ENCODE results near the gene ZSWIM1. TPM values are rescaled to one million over a fixed set of nuclear protein-coding genes. Genes with fewer than 3 reads are reported as not detected.

ZSWIM1 gene
- total and polyA plus RNA-seq, 2 of the 4 experiments (the other 2 are of a cell fraction), result 4.2 to 10.0 TPM

DNA sequence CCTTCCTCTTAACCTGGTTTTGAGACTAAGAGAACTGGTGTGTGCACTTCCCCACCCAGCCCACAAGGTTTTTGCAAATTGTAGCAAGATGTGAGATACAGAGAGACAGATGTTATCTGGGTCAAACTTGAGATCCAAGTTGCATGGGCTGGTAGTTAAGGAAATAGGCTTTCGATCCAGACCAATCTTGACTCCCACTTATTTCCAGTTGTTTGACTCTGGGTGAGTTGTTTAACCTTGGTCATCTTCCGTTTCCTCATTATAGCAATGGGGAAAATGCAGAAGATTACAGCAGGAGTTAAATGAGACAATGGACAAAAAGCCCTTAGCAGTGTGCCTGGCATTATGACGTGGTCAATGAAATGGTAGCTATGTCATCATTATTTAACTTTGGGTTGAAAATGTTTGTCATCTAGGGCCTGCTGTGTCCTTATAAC, 45.7 kb upstream of the ZSWIM1 start:
- Histone ChIP-seq H2BK20ac (ENCODE audit: low read depth, low read length) (no peak overlapping the region), H4K20me1 (ENCODE audit: insufficient read depth, low read length) (no peaks in the 10 kb centered on the region), H2BK120ac (ENCODE audit: low read depth, low read length) (no peak overlapping the region), H4K91ac (ENCODE audit: insufficient read depth, low read depth, low read length) (no peak overlapping the region), H2AK5ac (ENCODE audit: low read depth, low read length) (no peak overlapping the region), H3K4ac (ENCODE audit: low read depth, low read length) (no peak overlapping the region), H3K79me1 (ENCODE audit: low read depth in 1 of 2, low read length in 2 of 2) (peaks cover 15 to 27% of the 10 kb centered on the region in 2 experiments), H3K36me3 (ENCODE audit: control insufficient read depth, insufficient read depth, low read length) (peaks cover 14% of the 10 kb centered on the region), H3K23ac (ENCODE audit: low read depth, low read length) (peak overlapping the region; percentile 68; the same call in 1 of the 2 replicates), H3K4me1 (ENCODE audit: control insufficient read depth, insufficient read depth, low read length) (peaks cover 18% of the 10 kb centered on the region), H3K9me1 (ENCODE audit: insufficient read depth, low read length) (peaks cover 17% of the 10 kb centered on the region), H3K14ac (replicated peaks; ENCODE audit: low read depth, low read length) (peak overlapping the region; percentile 1; the same call in 1 of the 2 replicates), H4K5ac (ENCODE audit: low read depth, low read length) (no peak overlapping the region), H4K8ac (ENCODE audit: low read depth in 2 of 2, low read length in 2 of 2) (peak overlapping the region in 1 of 2 experiments; percentile 8; a peak in 1 of 4 replicates), H2BK15ac (ENCODE audit: low read depth, low read length) (no peak overlapping the region), H3K4me3 (ENCODE audit: insufficient read depth, low read depth, low read length) (no peak overlapping the region), H3K9me3 (ENCODE audit: control insufficient read depth, insufficient read depth, low read length) (no peaks in the 10 kb centered on the region), H2BK5ac (ENCODE audit: low read depth, low read length, poor library complexity, severe bottlenecking) (no peak overlapping the region), H3K27me3 (ENCODE audit: control insufficient read depth, insufficient read depth, low read length) (no peaks in the 10 kb centered on the region), H3K4me2 (ENCODE audit: low read depth, low read length) (peak overlapping the region; percentile 98), H3K56ac (ENCODE audit: extremely low read depth, insufficient read depth, low read length) (no peak overlapping the region), H3K18ac (ENCODE audit: low read depth, low read length) (no peak overlapping the region), H2AFZ (replicated peaks; ENCODE audit: low read length, poor library complexity) (no peak overlapping the region), H2AK9ac (replicated peaks; ENCODE audit: low read depth, low read length, poor library complexity) (peak overlapping the region; percentile 23), H3K9ac (ENCODE audit: low read depth, low read length) (peak overlapping the region; percentile 37; the same call in 1 of the 2 replicates), H3K27ac (ENCODE audit: insufficient read depth, low read length) (no peak overlapping the region)
- no TSS peak for BruUV-seq (replicated peaks)
- in situ Hi-C loops (cut with MboI; ENCODE audit: low sequenced_read_pairs), result no loop called here
- ChIA-PET POLR2A (ENCODE audit: unreplicated experiment) (no interaction called here), CTCF (interaction anchor here (1.7 kb wide), 1 partner anchor 135 kb away, joined by 3 read pairs; no protein-coding TSS in a partner anchor)
- WGBS, 2 experiments (ENCODE audit: extremely low coverage in 2 of 2, insufficient read length in 1 of 2), result no CpG with 5 or more reads among the region's 3 CpGs
- DNase-seq (no peak), ATAC-seq (ENCODE audit: low read depth) (no peak)
- no peak for TF ChIP-seq RAD21 (IDR thresholded peaks at IDR 0.05; ENCODE audit: low read length)
- TF ChIP-seq, protein P1, sequence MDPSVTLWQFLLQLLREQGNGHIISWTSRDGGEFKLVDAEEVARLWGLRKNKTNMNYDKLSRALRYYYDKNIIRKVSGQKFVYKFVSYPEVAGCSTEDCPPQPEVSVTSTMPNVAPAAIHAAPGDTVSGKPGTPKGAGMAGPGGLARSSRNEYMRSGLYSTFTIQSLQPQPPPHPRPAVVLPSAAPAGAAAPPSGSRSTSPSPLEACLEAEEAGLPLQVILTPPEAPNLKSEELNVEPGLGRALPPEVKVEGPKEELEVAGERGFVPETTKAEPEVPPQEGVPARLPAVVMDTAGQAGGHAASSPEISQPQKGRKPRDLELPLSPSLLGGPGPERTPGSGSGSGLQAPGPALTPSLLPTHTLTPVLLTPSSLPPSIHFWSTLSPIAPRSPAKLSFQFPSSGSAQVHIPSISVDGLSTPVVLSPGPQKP (IDR thresholded peaks at IDR 0.05; ENCODE audit: borderline replicate concordance, low read depth, low read length), result no peak
- TF ChIP-seq FOS (IDR thresholded peaks at IDR 0.05; ENCODE audit: low read depth, low read length), result no peak
- no peak for TF ChIP-seq CEBPB (IDR thresholded peaks at IDR 0.05; ENCODE audit: low read depth, low read length)
- TF ChIP-seq RCOR1 (IDR thresholded peaks at IDR 0.05; ENCODE audit: insufficient replicate concordance, low read length), result no peak
- TF ChIP-seq, protein P2, sequence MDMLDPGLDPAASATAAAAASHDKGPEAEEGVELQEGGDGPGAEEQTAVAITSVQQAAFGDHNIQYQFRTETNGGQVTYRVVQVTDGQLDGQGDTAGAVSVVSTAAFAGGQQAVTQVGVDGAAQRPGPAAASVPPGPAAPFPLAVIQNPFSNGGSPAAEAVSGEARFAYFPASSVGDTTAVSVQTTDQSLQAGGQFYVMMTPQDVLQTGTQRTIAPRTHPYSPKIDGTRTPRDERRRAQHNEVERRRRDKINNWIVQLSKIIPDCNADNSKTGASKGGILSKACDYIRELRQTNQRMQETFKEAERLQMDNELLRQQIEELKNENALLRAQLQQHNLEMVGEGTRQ (IDR thresholded peaks at IDR 0.05; ENCODE audit: low read depth, low read length), result no peak
- TF ChIP-seq MXI1 (IDR thresholded peaks at IDR 0.05; ENCODE audit: borderline replicate concordance, low read depth, low read length), result no peak
- TF ChIP-seq BHLHE40 (IDR thresholded peaks at IDR 0.05; ENCODE audit: low read depth, low read length), result no peak
- TF ChIP-seq CHD1 (IDR thresholded peaks at IDR 0.05; ENCODE audit: low read depth, low read length), result no peak
- TF ChIP-seq, protein P3, sequence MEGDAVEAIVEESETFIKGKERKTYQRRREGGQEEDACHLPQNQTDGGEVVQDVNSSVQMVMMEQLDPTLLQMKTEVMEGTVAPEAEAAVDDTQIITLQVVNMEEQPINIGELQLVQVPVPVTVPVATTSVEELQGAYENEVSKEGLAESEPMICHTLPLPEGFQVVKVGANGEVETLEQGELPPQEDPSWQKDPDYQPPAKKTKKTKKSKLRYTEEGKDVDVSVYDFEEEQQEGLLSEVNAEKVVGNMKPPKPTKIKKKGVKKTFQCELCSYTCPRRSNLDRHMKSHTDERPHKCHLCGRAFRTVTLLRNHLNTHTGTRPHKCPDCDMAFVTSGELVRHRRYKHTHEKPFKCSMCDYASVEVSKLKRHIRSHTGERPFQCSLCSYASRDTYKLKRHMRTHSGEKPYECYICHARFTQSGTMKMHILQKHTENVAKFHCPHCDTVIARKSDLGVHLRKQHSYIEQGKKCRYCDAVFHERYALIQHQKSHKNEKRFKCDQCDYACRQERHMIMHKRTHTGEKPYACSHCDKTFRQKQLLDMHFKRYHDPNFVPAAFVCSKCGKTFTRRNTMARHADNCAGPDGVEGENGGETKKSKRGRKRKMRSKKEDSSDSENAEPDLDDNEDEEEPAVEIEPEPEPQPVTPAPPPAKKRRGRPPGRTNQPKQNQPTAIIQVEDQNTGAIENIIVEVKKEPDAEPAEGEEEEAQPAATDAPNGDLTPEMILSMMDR (conservative IDR thresholded peaks at IDR 0.05; ENCODE audit: low read depth, low read length), result no peak
- TF ChIP-seq SMC3 (IDR thresholded peaks at IDR 0.05; ENCODE audit: low read depth, low read length), result no peak
- no peak for TF ChIP-seq NFE2L2 (IDR thresholded peaks at IDR 0.05; ENCODE audit: low read depth, low read length)
- no peak for TF ChIP-seq MAFK (IDR thresholded peaks at IDR 0.05; ENCODE audit: low read depth, low read length)
- no peak for TF ChIP-seq MAZ (IDR thresholded peaks at IDR 0.05; ENCODE audit: borderline replicate concordance, low read depth, low read length)
- TF ChIP-seq POLR2A (IDR thresholded peaks at IDR 0.05; ENCODE audit: low read depth, low read length), result no peak
- no peak for TF ChIP-seq RFX5 (IDR thresholded peaks at IDR 0.05; ENCODE audit: low read depth, low read length)
- intact Hi-C loops (cut with micrococcal nuclease), result loop anchor here (10.0 kb wide), 1 partner anchor 99 kb away; the partner anchor contains the start of gene PCIF1
- dilution Hi-C loops (cut with HindIII; ENCODE audit: low sequenced_read_pairs, unreplicated experiment), result no loop called here
